Activated T-helper 9 cell treated with anti-CD3 and anti-CD28 coated beads, Interleukin-2, amount 50 U/mL, for 16 hours (primary cell): ENCODE measurements around the gene CASZ1.
A peak's percentile ranks its signal among the peaks of the same experiment; 100 is the strongest.

ENCODE experiments used
- DNase-seq: peaks from one replicate; pipeline ENCODE4 v3.0.0-alpha.2; 2020; ENCODE audit warnings: low read depth

Gene CASZ1

DNA sequence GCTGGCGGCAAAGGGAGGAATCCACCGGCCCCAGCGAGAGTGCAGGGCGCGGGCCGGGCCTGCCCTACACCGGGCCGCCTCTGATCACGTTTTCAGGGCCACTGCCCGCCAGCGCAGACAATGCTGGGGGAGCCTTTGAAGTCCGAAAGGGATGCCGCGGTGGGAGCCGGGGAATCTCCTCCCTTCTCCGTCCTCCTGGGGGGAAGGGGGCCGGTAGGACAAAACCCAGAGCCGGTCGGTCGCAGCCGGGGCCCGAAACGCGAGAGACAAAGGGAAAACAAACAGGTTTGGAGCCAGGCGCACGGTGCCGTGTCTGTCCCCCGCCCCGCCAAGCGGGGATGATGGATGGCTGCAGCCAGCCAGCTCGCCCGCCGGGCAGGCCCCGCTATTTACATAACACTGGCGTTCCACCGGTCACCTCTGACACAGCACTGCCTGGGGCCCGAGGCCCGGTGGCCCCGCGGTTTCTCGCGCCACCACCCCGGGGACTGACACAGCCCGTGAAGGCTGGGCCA lies 92.0 kb downstream of the CASZ1 start:
- DNase-seq: no peak

DNA sequence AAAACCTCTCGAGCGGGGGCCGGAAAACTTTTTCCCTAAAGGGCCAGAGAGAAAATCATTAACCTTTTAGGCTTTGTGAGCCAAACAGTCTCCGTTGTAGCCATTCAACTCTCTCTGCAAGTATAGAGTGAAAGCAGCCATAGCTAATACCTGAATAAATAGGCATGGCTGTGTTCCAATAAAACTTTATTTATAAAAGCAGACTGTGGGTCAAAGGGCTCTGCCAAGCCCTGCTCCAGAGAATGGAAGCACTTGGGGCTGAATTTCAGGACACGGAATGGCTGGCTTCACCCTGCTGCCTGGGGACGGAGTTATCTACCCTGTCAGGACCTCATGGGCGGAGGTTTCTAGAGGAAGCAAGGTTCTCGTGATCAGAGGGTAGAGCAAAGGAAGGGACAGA lies 92.7 kb downstream of the CASZ1 start:
- no peak for DNase-seq

GRCh38 chr1:10701145-10701544 lies 95.3 kb downstream of the CASZ1 start:
- DNase-seq: no peak

GRCh38 chr1:10699470-10699835 lies 97.0 kb downstream of the CASZ1 start:
- no peak for DNase-seq

DNA sequence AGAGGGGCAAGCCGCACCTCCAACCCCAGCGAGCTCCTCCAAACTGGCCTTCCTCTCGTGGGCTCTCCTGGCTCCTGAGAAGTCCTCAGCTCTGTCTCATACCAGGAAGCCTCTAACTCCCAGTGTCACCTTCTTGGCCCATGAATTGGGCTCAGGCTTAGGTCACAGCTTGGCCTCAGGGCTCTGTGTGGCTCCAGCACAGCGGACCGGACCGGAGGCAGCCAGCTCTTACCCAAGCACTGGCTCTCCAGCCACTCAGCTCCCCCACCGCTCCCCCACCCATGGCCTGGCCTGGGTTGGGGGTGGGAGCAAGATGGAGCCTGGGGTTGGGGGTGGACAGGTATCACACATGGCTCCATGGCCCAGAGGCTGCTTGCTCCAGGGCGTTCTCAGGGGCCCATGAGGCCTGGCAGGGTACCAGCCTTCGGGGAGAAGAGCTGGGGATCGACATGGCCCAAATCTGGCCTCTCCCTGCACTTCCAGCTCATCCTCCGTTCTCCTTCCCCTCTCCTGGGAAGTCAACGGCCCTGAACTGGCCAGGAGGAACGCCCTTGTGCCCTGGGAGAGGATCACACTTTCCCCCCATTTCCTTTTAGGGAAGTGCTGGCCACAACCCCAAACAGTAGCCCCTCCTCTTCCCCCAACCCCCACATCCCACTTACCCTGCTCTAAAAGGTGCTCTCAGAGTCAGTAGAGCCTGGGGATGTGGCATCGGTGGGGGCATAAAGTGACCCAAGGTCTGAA lies 97.5 kb downstream of the CASZ1 start:
- DNase-seq: no peak

DNA sequence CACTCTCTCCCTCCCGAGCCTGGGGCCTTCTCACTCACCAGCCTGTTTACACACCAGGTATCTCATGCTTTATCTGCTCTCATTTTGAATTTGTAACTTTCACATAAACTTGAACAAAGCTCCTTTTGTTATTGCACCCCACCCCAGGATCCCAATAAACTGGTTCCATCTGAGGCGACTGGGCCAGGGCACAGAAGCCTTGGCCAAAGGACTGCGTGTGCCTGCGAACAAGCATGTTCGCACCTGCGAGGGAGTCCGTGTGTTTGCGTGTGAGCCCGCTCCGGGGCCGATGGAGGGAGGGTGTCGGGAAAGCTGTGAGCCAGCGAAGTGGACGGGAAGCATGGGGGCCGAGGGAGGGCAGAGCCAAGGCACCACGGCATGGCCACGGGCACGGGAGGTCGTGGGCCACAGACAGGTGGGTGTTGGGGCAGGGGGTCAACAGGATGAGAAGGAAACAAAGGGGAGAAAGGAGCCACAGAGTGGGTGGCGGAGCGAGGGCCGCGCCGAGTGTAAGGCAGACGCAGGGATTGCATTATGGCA lies 98.8 kb downstream of the CASZ1 start:
- no peak for DNase-seq

DNA sequence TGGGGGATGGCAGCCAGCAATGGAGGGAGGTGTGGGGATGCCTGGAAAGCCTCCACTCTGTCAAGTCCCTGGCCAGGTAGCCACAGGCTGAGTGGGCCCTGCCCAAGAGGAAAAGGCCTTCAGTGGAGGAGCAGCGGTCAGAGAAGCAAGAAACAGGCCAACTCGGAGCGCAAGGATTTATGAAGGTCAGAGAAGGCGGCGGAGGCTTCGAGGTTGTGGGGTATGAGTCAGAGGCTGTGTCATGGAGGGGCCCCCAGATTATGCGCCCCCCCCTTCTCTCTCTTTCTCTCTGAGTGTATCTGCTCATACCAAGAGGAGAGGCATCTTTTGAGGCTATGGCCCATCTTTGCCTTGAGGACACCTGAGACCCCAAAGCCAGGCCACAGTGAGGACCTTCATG lies 99.5 kb downstream of the CASZ1 start:
- peak; percentile 8 for DNase-seq

GRCh38 chr1:10694633-10695627 lies 101.5 kb downstream of the CASZ1 start:
- peak; percentile 64 for DNase-seq

GRCh38 chr1:10694274-10694632 lies 102.2 kb downstream of the CASZ1 start:
- peak; percentile 51 for DNase-seq

DNA sequence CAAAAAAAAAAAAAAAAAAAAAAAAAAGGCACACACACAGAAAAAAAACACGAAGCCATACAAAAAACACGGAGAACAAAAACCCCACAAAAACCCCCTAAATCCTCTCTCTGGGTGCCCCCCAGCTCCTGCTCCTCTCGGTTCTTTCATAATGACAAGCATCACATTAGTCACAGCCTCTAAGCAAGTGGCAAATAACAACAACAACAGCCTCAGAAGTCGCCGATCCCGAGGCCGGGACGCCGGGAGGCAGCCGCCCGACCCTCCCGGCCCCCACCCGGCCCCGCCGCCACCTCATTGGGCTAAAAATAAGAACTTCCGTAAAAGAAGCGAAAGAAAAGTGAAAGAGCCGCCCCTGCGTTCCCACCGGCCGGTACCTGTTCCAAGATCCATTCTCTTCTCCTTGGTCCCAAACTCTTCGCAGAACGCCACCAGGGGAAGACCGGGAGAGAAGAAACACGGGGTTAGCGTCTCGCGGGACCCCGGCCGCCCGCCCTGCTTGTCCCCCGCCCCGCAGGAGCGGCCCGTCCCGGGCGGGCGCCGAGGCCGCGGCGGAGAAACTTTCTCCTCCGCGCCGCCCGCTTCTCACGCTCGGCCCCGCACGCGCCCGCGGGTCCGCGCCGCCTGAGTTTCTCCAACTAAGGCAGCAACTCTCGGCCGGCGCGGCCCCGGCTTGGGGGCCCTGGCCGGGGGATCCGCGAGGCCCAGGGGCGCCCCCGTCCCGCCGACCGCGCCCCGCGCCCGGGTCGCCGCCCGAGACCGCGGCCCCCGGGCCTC lies 102.8 kb downstream of the CASZ1 start:
- DNase-seq: peak; percentile 33

DNA sequence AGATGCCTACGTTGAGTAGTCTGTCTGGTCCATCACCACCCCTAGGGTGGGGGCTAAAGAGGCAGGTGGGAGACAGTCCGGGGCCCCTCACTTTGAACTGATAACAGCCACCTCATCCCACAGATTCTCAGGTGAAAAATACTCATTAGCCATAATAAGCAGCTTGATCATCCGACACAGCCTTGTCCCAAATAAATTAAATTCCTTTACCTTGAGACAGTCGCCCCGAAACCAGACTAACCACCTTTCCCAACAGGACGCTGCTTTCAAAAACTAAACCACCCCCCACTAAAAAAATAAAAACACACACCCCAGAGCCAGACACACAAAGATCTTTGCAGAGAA lies 103.3 kb downstream of the CASZ1 start:
- no peak for DNase-seq

DNA sequence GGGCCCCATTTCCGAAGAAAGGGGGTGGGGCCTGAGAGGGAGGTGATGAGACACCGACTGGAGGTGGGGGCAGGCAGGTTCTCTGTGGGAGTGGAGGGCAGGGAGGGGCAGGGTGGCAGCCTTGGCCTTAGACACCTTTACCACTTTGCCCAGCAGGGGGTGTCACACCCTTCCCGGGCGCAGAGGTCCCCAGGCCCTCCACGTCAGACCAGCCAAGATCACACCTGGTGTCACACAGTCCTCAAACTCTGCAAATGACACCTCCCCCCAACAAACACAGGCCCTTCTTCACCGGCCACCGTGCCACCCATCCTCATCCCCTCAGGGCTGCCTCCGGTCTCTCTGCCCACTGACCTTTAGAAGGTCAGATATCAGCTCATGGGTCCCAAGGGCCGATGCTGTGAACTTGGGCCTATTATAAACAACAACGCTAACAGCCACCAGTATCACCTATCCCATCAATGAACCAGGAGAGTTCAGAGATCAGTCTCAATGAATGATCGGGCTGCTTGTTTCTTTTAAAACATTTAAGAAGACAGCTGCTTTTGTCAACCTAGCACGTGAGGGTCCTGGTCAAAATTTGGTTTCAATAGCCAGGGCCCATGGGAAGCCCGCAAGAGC lies 103.9 kb downstream of the CASZ1 start:
- DNase-seq: peak; percentile 45

GRCh38 chr1:10691740-10692125 lies 104.7 kb downstream of the CASZ1 start:
- no peak for DNase-seq

DNA sequence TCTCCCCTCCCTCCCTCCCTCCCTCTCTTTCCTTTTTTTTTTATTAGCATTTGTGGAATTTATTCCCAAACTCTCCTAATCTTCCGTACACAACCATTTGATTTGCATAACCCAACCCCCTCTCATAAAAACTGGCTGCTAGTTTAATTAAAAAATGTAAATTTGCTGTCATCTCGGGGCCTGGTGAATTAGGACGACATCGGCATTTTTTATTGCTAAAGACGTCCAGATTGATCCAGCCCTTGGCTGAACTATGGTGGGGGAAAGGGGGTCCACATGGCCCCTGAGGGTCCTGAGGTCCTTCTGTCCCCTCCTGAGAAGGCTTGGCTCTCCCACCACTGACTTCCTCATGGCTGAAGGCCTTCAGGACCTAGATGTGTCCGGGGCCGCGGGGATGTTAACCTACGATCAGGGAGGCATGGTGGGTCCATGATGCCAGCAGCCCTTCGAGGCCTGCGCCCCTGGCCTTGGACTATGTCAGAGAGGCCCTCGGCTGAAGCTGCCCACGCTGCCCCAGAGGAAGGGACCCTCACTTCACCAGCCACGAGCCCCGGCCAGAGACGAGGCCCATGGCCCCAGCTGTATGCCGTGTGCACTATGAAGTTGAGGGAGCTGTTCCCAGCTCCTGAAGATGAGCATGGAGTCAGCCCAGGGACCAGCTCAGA lies 105.2 kb downstream of the CASZ1 start:
- DNase-seq: no peak

DNA sequence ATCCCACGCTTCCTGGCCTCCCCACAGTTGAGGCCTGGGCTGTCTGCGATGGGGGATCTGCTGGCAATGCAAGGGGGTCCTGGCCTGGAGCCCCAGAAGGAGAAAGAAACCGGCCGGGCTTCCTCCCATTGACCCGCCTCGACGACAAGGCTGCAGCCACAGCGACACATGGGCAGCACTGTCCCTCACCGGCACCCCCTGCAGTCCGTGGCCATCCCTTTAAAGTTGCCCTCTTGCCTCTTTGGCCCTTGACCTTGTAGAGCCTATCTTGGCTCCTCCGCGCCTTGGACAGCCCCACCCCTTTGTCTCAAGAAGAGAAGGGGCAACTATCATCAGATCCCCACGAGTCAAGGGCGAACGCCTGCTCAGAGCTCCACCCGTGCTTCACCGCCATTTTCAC lies 106.0 kb downstream of the CASZ1 start:
- DNase-seq: no peak

DNA sequence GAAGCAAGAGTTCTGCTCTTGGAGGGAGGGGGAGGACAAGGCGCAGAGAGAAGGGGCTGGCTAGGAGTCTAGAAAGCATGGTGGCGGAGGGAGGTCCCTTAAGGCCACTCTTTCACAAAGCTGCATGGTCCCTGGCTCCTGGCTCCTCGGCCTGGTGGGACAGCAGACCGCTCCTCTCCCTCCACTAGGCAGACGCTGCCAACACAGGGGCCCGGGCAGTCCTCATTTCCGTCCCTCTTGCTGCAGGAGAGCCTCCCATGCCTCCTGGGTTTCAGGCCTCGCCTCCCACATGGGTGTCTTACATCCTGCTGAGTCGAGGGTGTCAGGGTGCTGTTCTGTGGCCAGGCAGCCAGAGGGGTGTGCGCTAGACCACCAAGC lies 108.0 kb downstream of the CASZ1 start:
- no peak for DNase-seq

GRCh38 chr1:10687782-10688408 lies 108.6 kb downstream of the CASZ1 start:
- DNase-seq: no peak

GRCh38 chr1:10687251-10687651 lies 109.2 kb downstream of the CASZ1 start:
- no peak for DNase-seq

DNA sequence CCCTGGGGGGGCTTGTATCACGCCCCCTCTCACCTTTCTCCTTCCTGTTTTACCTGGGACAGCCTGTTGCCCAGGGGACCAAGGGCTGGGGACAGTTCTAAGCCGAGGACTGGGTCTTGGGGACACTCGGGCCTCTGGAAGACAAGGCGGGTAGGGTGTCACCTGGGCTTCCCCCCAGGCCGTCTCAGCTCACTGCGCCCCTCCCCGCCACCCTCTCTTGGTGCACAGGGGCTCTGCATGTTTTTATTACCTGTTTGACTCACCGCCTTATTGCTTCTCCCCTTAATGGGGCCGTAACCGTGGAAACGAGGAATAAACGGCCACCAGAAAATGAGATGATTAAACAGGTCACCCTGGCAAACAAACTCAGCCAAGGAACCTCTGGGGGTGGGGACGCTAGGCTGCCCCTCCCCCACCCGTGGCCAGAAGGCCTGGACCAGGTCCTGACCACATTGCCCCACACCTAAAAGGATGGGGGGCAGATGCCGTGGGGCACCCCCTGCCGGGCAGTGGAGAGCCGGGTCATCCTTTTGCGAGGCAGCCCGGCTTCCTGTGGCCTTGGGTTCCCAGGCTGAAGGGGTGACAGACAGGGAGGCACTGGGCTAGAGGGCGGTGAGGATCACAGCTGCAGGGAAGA lies 109.9 kb downstream of the CASZ1 start:
- no peak for DNase-seq

DNA sequence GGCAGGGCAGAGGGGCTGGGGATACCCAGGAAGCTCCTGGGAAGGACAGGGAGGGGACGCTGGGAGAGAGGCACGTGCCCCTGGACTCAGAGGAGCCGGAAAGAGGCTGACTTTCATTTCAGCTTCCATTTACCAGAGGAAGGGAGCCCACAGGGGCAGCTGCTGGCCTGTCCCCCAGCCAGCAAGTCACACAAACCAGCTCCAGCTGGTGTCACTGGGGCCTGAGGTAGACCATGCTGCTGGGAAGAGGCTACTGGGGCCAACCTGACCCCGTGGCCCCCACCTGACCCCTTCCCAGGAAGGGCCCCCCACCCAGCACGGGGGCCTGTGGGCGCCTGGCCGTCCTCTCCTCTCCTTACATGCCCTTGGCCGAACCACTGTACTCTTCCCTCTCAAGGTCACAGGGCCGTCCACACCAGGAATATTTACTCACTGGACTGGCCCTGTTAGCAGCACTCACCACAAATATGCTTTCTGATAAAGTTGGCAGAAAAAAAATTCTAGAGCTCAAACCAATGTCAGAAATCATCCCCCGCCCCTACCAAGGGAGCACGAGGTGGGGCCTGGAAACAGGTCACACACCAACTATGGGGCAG lies 110.5 kb downstream of the CASZ1 start:
- DNase-seq: no peak
